Measurements from ENCODE around the gene TTC21A. TPM values are rescaled to one million over a fixed set of nuclear protein-coding genes. Genes with fewer than 3 reads are reported as not detected.

TTC21A gene
- total and polyA plus RNA-seq, 4 donors: 1.8 to 15.0 (median 7.6) TPM

DNA sequence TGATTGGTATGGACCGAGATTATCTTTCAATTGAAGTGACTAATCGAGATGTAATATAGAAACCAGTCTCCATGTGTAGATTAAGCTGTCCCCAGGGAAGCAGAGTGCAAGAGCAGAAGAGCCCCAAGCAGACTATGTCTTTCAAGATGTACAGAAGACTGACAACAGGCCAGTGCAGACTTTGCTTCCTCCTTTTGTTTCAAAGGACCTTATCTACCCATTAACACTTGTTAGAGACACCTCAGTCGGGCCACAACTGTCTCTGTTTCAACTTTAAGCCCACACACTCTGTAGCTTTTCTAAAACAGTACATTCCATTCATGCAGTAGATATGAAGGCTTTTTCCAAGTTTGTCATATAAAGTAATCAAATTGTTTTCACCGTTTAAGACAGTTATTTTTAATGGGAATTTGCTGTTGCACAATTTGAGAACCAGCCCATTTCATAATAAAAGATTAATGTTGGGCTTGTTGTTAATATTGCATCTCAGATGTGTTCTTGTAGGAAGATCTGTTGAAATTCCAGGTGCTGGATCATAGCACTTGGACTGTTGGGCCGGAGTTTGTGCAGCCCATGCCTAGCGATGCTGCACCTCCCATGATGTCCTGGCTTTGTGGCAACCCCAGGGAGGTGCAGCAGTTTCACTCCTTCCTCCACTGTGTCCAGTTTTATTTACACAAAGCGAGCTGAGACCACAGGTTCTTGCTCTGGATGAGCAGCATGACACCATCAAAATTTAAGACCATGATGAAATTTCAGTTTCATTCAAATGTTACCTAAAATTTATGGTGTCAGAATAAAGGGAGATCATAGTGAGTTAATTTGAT lies 12.4 kb upstream of the TTC21A start:
- Histone ChIP-seq H3K4me1 (ENCODE audit: control insufficient read depth in 1 of 2, insufficient read depth in 2 of 2, low read length in 2 of 2) (no peaks in the 10 kb centered on the region), H3K4me3 (ENCODE audit: low read length in 2 of 2) (no peak overlapping the region), H3K27me3 (ENCODE audit: control insufficient read depth in 1 of 2, insufficient read depth in 2 of 2, low read length in 1 of 2) (no peaks in the 10 kb centered on the region), H3K36me3 (ENCODE audit: control insufficient read depth in 1 of 2, insufficient read depth in 2 of 2, low read length in 1 of 2) (peaks cover 6 to 19% of the 10 kb centered on the region in 2 donors), H3K9me3 (ENCODE audit: control insufficient read depth, low read length) (no peaks in the 10 kb centered on the region), H3K27ac (ENCODE audit: low read depth in 1 of 2, low read length in 2 of 2) (no peak overlapping the region)
- ATAC-seq (ENCODE audit: low FRiP score) (no peak), DNase-seq (no peak)
- intact Hi-C loops (cut with DNase I): no loop called here
- 81 to 86% methylated on average over 7 of the region's 7 CpGs for WGBS, 2 donors

DNA sequence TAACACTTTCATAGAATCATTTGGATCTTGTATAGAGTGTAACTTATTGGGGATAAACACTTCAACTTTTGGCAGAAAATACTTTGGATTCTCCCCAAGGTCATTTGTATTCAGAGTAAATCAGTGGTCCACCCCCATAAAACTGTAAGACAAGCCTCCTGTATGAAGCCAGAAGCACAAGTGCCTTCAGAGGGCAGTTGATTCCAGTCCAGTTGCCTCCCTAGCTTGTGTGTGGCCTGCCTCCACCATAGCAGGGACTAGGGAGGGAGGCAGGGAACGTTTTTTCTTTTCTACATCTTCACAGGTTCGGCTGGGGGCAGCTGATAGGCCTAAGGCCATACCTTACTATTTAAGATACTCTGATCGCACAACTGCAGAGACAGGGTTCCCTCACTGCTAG lies 11.7 kb upstream of the TTC21A start:
- peaks cover 6 to 19% of the 10 kb centered on the region in 2 donors for H3K36me3 ChIP-seq (ENCODE audit: control insufficient read depth in 1 of 2, insufficient read depth in 2 of 2, low read length in 1 of 2)
- H3K27ac ChIP-seq (ENCODE audit: low read depth in 1 of 2, low read length in 2 of 2): no peak overlapping the region
- 64 to 67% methylated on average over 3 of the region's 3 CpGs for WGBS, 2 donors
- no peaks in the 10 kb centered on the region for H3K27me3 ChIP-seq (ENCODE audit: control insufficient read depth in 1 of 2, insufficient read depth in 2 of 2, low read length in 1 of 2)
- H3K4me1 ChIP-seq (ENCODE audit: control insufficient read depth in 1 of 2, insufficient read depth in 2 of 2, low read length in 2 of 2): no peaks in the 10 kb centered on the region
- H3K4me3 ChIP-seq (ENCODE audit: low read length in 2 of 2): no peak overlapping the region
- no peak for DNase-seq
- intact Hi-C loops (cut with DNase I): no loop called here
- ATAC-seq (ENCODE audit: low FRiP score): no peak
- H3K9me3 ChIP-seq (ENCODE audit: control insufficient read depth, low read length): no peaks in the 10 kb centered on the region

DNA sequence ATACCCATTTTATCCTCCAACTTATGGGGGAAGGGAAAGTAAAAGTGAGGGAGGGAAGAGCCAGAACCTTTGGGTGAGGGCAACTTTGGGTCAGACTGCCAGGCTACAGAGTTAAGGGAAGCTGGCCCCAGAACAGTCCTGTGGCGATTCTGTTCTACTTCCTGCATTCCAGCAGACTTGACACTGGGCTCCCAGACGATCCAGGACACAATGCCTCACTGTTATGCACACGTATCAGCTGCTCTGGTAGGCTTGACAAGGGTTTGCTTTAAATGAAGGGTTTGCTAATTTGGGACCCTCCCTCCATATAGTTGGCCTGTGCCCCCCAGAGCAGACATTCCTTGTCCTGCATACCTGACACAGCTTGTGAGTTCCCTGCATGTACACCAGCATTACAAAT lies 10.7 kb upstream of the TTC21A start:
- intact Hi-C loops (cut with DNase I): no loop called here
- Histone ChIP-seq H3K36me3 (ENCODE audit: control insufficient read depth in 1 of 2, insufficient read depth in 2 of 2, low read length in 1 of 2) (peaks cover 4 to 17% of the 10 kb centered on the region in 2 donors), H3K27ac (ENCODE audit: low read depth in 1 of 2, low read length in 2 of 2) (no peak overlapping the region), H3K9me3 (ENCODE audit: control insufficient read depth, low read length) (no peaks in the 10 kb centered on the region), H3K4me3 (ENCODE audit: low read length in 2 of 2) (no peak overlapping the region), H3K4me1 (ENCODE audit: control insufficient read depth in 1 of 2, insufficient read depth in 2 of 2, low read length in 2 of 2) (no peaks in the 10 kb centered on the region), H3K27me3 (ENCODE audit: control insufficient read depth in 1 of 2, insufficient read depth in 2 of 2, low read length in 1 of 2) (no peaks in the 10 kb centered on the region)
- no peak for ATAC-seq (ENCODE audit: low FRiP score)
- no peak for DNase-seq
- WGBS, 2 donors: 7 to 9% methylated on average over 3 of the region's 3 CpGs

DNA sequence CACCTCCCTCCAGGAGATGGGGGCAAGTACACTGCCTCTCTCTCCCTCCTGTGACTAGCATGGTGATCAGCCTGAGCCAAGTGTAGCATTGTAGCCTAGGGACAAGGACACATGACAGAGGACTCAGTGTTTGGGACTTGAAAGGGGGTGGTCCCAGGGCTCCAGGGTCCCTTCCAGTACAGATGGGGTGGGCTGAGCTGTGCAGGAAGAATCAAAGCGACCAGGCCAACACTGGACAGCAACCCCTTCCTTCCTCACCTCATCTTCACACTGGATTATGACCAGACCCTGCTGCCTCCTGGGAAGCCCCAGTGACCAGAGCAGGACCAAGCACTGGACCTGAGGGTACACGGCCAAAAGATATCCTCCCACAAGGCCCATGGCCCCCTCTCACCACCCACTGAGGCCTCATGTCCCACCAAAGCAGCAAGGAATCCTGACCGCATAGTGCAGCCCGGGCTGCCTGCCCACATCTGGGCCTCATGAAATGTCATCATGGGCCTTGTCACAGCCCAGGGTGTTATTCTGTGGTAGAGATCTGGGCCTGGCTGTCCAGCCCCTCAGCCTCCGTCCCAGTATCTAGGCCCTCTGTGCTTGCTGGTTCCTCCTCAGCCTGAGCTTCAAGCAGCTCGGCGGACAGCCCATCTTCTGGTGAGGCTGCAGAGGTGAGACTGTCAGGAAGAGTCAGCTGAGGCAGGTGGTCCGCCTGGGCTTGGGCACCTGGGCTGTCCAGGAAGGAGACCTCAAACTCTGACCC lies 9.6 kb upstream of the TTC21A start:
- Histone ChIP-seq H3K36me3 (ENCODE audit: control insufficient read depth in 1 of 2, insufficient read depth in 2 of 2, low read length in 1 of 2) (peaks cover 4 to 13% of the 10 kb centered on the region in 2 donors), H3K9me3 (ENCODE audit: control insufficient read depth, low read length) (no peaks in the 10 kb centered on the region), H3K27me3 (ENCODE audit: control insufficient read depth in 1 of 2, insufficient read depth in 2 of 2, low read length in 1 of 2) (no peaks in the 10 kb centered on the region), H3K27ac (ENCODE audit: low read depth in 1 of 2, low read length in 2 of 2) (no peak overlapping the region), H3K4me1 (ENCODE audit: control insufficient read depth in 1 of 2, insufficient read depth in 2 of 2, low read length in 2 of 2) (no peaks in the 10 kb centered on the region), H3K4me3 (ENCODE audit: low read length in 2 of 2) (no peak overlapping the region)
- ATAC-seq (ENCODE audit: low FRiP score): no peak
- DNase-seq: no peak
- 77% methylated on average over 8 of the region's 8 CpGs for WGBS, 2 donors
- intact Hi-C loops (cut with DNase I): no loop called here

DNA sequence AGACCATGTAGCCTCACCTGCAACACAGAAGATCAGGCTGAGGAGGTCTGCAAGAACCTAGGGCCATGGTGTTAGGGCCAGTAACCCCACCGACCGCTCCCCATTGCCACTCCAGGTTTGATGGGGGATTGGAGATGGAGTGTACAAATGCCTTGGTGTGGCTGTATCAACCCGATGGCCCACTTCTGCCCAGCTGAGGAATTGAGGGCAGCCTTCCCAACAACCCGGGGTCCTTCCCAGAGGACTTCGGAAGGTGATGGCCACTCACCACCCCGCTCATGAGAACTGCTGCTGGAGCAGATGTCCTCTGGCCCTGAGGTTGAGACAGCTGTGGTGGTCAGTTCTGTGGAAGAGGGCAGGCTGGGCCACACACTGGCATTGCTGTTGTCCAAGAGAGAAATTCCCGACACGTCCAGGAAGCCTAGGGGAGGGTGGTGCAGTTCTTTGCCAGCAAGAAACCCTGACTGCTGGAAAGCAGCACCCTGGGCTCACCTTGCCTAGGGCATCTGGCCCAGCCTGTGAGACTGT lies 8.9 kb upstream of the TTC21A start:
- DNase-seq (no peak), ATAC-seq (ENCODE audit: low FRiP score) (no peak)
- Histone ChIP-seq H3K36me3 (ENCODE audit: control insufficient read depth in 1 of 2, insufficient read depth in 2 of 2, low read length in 1 of 2) (peaks cover 4 to 12% of the 10 kb centered on the region in 2 donors), H3K9me3 (ENCODE audit: control insufficient read depth, low read length) (no peaks in the 10 kb centered on the region), H3K4me3 (ENCODE audit: low read length in 2 of 2) (no peak overlapping the region), H3K27ac (ENCODE audit: low read depth in 1 of 2, low read length in 2 of 2) (no peak overlapping the region), H3K27me3 (ENCODE audit: control insufficient read depth in 1 of 2, insufficient read depth in 2 of 2, low read length in 1 of 2) (no peaks in the 10 kb centered on the region), H3K4me1 (ENCODE audit: control insufficient read depth in 1 of 2, insufficient read depth in 2 of 2, low read length in 2 of 2) (no peaks in the 10 kb centered on the region)
- 83 to 86% methylated on average over 8 of the region's 8 CpGs for WGBS, 2 donors
- intact Hi-C loops (cut with DNase I): no loop called here

DNA sequence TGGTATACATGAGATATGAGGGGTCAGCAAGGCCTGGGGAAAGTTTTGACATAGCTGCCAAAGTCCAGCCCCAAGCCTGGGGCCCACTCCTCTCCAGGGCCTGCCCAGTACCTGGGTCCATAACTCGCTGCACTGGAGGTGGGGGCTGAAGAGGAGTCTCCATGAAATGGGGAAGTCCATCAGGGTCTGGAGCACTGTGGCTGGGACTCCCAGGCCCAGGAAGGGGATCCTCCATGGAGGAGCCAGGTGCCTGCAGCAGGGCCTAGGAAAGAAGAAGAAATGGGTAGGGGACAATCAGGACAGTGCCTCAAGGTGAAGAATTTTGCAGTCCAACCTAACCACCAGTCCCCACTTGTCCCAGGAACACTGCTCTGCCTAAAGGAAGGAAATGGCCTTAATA lies 8.2 kb upstream of the TTC21A start:
- WGBS, 2 donors: 87 to 100% methylated on average over 1 of the region's 1 CpG

DNA sequence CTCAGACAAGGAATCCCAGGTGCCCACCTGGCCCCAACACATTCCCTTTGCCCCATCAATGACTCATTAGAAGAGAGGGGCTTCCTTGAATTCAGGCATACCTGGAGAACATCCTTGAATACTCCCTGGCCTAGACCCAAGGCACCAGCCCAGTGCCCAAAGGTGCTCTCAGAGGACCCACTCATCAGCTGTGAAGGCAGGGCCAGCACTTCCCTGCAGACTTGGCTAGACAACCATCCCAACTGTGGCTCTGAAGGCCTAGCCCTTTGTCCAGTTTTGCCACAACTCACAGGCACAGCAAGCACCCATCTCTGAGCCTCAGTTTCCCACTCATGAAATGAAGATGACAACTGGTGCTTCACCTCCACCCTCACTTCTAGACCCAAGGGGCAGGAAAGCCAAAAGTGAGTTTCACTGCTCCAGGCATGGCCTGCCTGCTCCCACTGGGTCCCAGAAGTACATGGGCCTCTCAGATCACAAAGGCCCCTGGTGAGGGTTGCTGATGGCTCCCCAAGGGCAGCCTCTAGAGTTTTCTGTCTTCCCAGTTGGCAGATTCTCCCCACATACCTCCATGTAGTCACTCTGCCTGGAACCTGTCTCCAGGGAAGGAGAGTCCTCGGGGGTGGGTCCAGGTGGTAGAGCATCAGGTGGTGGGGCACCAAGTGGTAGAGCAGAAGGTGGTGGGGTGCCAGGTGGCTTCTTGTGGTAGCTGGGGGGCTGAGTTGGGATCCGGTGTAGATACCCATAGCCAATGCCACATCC lies 7.6 kb upstream of the TTC21A start:
- DNase-seq: no peak
- no peak for ATAC-seq (ENCODE audit: low FRiP score)
- no peaks in the 10 kb centered on the region for H3K4me1 ChIP-seq (ENCODE audit: control insufficient read depth in 1 of 2, insufficient read depth in 2 of 2, low read length in 2 of 2)
- H3K36me3 ChIP-seq (ENCODE audit: control insufficient read depth in 1 of 2, insufficient read depth in 2 of 2, low read length in 1 of 2): peaks cover 0 to 9% of the 10 kb centered on the region in 2 donors
- no peaks in the 10 kb centered on the region for H3K27me3 ChIP-seq (ENCODE audit: control insufficient read depth in 1 of 2, insufficient read depth in 2 of 2, low read length in 1 of 2)
- no peak overlapping the region for H3K4me3 ChIP-seq (ENCODE audit: low read length in 2 of 2)
- no peak overlapping the region for H3K27ac ChIP-seq (ENCODE audit: low read depth in 1 of 2, low read length in 2 of 2)
- intact Hi-C loops (cut with DNase I): loop anchor here in 1 of 2 donors (5.0 to 10.0 kb wide), 2 partner anchors 192 to 285 kb away; partner anchors contain the start of gene SLC25A38
- H3K9me3 ChIP-seq (ENCODE audit: control insufficient read depth, low read length): no peaks in the 10 kb centered on the region
- 95% methylated on average over 2 of the region's 2 CpGs for WGBS, 2 donors

More for the DNA sequence above, 8.2 kb upstream of the TTC21A start:
- Histone ChIP-seq H3K27me3 (ENCODE audit: control insufficient read depth in 1 of 2, insufficient read depth in 2 of 2, low read length in 1 of 2) (no peaks in the 10 kb centered on the region), H3K27ac (ENCODE audit: low read depth in 1 of 2, low read length in 2 of 2) (no peak overlapping the region), H3K36me3 (ENCODE audit: control insufficient read depth in 1 of 2, insufficient read depth in 2 of 2, low read length in 1 of 2) (peaks cover 0 to 12% of the 10 kb centered on the region in 2 donors), H3K4me1 (ENCODE audit: control insufficient read depth in 1 of 2, insufficient read depth in 2 of 2, low read length in 2 of 2) (no peaks in the 10 kb centered on the region), H3K9me3 (ENCODE audit: control insufficient read depth, low read length) (no peaks in the 10 kb centered on the region), H3K4me3 (ENCODE audit: low read length in 2 of 2) (no peak overlapping the region)
- no peak for DNase-seq
- no peak for ATAC-seq (ENCODE audit: low FRiP score)
- intact Hi-C loops (cut with DNase I): no loop called here

DNA sequence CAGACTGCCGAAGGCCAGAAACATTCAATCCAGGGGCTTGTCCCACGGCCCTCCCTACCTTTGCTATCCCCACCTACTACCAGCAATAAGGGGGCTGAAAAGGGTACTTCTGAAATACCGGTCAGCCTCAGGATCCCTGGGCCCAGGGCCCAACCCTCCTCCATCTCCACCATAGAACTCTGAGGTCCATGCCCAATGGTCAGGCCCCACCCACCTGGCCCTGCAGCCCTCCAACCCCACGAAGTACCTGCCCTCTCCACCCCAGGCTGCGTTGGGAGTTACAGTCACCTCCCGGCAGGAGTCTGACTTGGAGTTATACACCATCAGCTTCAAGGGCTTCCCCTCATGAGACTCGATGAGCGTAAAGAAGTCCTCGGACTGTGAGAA lies 7.0 kb upstream of the TTC21A start:
- Histone ChIP-seq H3K36me3 (ENCODE audit: control insufficient read depth in 1 of 2, insufficient read depth in 2 of 2, low read length in 1 of 2) (peaks cover 0 to 9% of the 10 kb centered on the region in 2 donors), H3K9me3 (ENCODE audit: control insufficient read depth, low read length) (no peaks in the 10 kb centered on the region), H3K27me3 (ENCODE audit: control insufficient read depth in 1 of 2, insufficient read depth in 2 of 2, low read length in 1 of 2) (no peaks in the 10 kb centered on the region), H3K4me3 (ENCODE audit: low read length in 2 of 2) (no peak overlapping the region), H3K27ac (ENCODE audit: low read depth in 1 of 2, low read length in 2 of 2) (no peak overlapping the region), H3K4me1 (ENCODE audit: control insufficient read depth in 1 of 2, insufficient read depth in 2 of 2, low read length in 2 of 2) (no peaks in the 10 kb centered on the region)
- ATAC-seq (ENCODE audit: low FRiP score) (no peak), DNase-seq (no peak)
- WGBS, 2 donors: 83 to 84% methylated on average over 9 of the region's 9 CpGs
- intact Hi-C loops (cut with DNase I): loop anchor here in 1 of 2 donors (5.0 to 10.0 kb wide), 2 partner anchors 192 to 284 kb away; partner anchors contain the start of gene SLC25A38
